GM23248 (cell line): ENCODE results near the gene FAM20C. TPM values are rescaled to one million over a fixed set of nuclear protein-coding genes. Genes with fewer than 3 reads are reported as not detected.

Experiments
- DNase-seq: peaks from one replicate; pipeline ENCODE4 v3.0.0-alpha.2; 2015
- H2AFZ ChIP-seq: fragments of 200-600 bp; sonication (generic); 2 replicates; pipeline ENCODE4 v1.6.1; 2016; ENCODE audit warnings: antibody characterized with exemption
- H3F3A ChIP-seq: fragments of 200-600 bp; sonication (generic); 2 replicates; pipeline ENCODE4 v1.6.1; 2016; ENCODE audit warnings: mild to moderate bottlenecking, antibody characterized with exemption, mixed run types; ENCODE audit not compliant: insufficient read depth
- H3K27ac ChIP-seq: fragments of 200-600 bp; sonication (generic); 2 replicates; pipeline ENCODE4 v1.5.1; 2016; ENCODE audit warnings: mild to moderate bottlenecking
- H3K27me3 ChIP-seq: fragments of 200-600 bp; sonication (generic); replicated peaks from 2 replicates; pipeline ENCODE4 v1.6.1; 2016; ENCODE audit warnings: mild to moderate bottlenecking; ENCODE audit not compliant: insufficient read depth
- H3K36me3 ChIP-seq: fragments of 200-600 bp; sonication (generic); 2 replicates; pipeline ENCODE4 v1.6.1; 2016; ENCODE audit warnings: low read depth, mild to moderate bottlenecking
- H3K4me1 ChIP-seq: fragments of 200-600 bp; sonication (generic); 2 replicates; pipeline ENCODE4 v1.6.1; 2016; ENCODE audit warnings: mild to moderate bottlenecking; ENCODE audit not compliant: insufficient read depth
- H3K4me2 ChIP-seq: fragments of 200-600 bp; sonication (generic); one replicate; pipeline ENCODE4 v1.6.1; 2016; ENCODE audit warnings: mild to moderate bottlenecking; ENCODE audit not compliant: unreplicated experiment
- H3K4me3 ChIP-seq: fragments of 200-600 bp; sonication (generic); 2 replicates; pipeline ENCODE4 v1.5.1; 2016; ENCODE audit warnings: mild to moderate bottlenecking
- H3K79me2 ChIP-seq: fragments of 200-600 bp; sonication (generic); 2 replicates; pipeline ENCODE4 v1.6.1; 2016; ENCODE audit warnings: mild to moderate bottlenecking; ENCODE audit not compliant: insufficient read depth
- H3K9ac ChIP-seq: fragments of 200-600 bp; sonication (generic); 2 replicates; pipeline ENCODE4 v1.6.1; 2016; ENCODE audit warnings: mild to moderate bottlenecking
- H3K9me2 ChIP-seq: fragments of 200-600 bp; sonication (generic); 2 replicates; pipeline ENCODE4 v1.6.1; 2016; ENCODE audit warnings: mixed run types, mild to moderate bottlenecking, moderate library complexity; ENCODE audit not compliant: insufficient read depth
- H3K9me3 ChIP-seq: fragments of 200-600 bp; sonication (generic); one replicate; pipeline ENCODE4 v1.6.1; 2017; ENCODE audit warnings: low read depth
- H4K20me1 ChIP-seq: fragments of 200-600 bp; sonication (generic); 2 replicates; pipeline ENCODE4 v1.6.0; 2016; ENCODE audit not compliant: insufficient read depth
- EZH2 ChIP-seq: fragments of 200-600 bp; sonication (generic); IDR thresholded peaks from 2 replicates; pipeline ENCODE4 v1.6.1; 2018; ENCODE audit warnings: antibody characterized with exemption, mild to moderate bottlenecking; ENCODE audit not compliant: insufficient read depth, poor library complexity, severe bottlenecking
- EZH2phosphoT487 ChIP-seq: fragments of 200-600 bp; sonication (generic); IDR thresholded peaks from 2 replicates; pipeline ENCODE4 v1.6.1; 2018; ENCODE audit warnings: antibody characterized with exemption, moderate library complexity, mild to moderate bottlenecking, low read depth; ENCODE audit not compliant: insufficient read depth
- WGBS, 2 experiments: methylation state at CpG; one replicate each; pipeline ENCODE4 v1.1.6; 2015 to 2017; ENCODE audit warnings: low lambda C conversion rate in 2 of 2, low coverage in 1 of 2; ENCODE audit errors: missing lambda C conversion rate in 2 of 2; 5-methylcytosine and 5-hydroxymethylcytosine counted together
- in situ Hi-C: fragments of 300-500 bp; cut with MboI; formaldehyde crosslinking; loops from 2 replicates; pipeline ENCODE4 v1.15.0; 2020
- polyA plus RNA-seq: library from polyadenylated mRNA; unstranded; fragments of >200 nt; fragmentation: Nextera tagmentation; extraction: Ambion mirVana; gene quantifications from 2 replicates; pipeline ENCODE4 v1.2.1, GENCODE V29; 2016
- total RNA-seq: library from RNA; depleted of rRNA; stranded (reverse); fragments of >200 nt; shearing (Covaris generic); gene quantifications from 2 replicates; pipeline ENCODE4 v1.2.3, GENCODE V29; 2014

The FAM20C gene
- total and polyA plus RNA-seq, 2 experiments from 2014 or later: 13.5 to 63.8 TPM

GRCh38 chr7:277228-277627, 84.9 kb downstream of the FAM20C start:
- Histone ChIP-seq H3K27ac (no peak overlapping the region), H3K9ac (no peak overlapping the region), H2AFZ (no peak overlapping the region), H3K4me2 (no peak overlapping the region), H3F3A (no peaks in the 10 kb centered on the region), H4K20me1 (no peaks in the 10 kb centered on the region), H3K27me3 (peaks cover 17% of the 10 kb centered on the region; the same call in 1 of the 2 replicates), H3K9me2 (no peaks in the 10 kb centered on the region), H3K79me2 (no peaks in the 10 kb centered on the region), H3K4me3 (no peak overlapping the region), H3K9me3 (no peaks in the 10 kb centered on the region), H3K36me3 (no peaks in the 10 kb centered on the region), H3K4me1 (no peaks in the 10 kb centered on the region)
- DNase-seq: no peak
- TF ChIP-seq EZH2: no peak
- no peak for TF ChIP-seq EZH2phosphoT487
- in situ Hi-C loops: no loop called here
- WGBS, 2 experiments: 41 to 43% methylated on average over 4 of the region's 4 CpGs

GRCh38 chr7:278081-278480, 85.7 kb downstream of the FAM20C start:
- Histone ChIP-seq H3K27ac (no peak overlapping the region), H3K27me3 (peaks cover 17% of the 10 kb centered on the region; the same call in 1 of the 2 replicates), H4K20me1 (no peaks in the 10 kb centered on the region), H3K9ac (no peak overlapping the region), H2AFZ (no peak overlapping the region), H3K4me1 (no peaks in the 10 kb centered on the region), H3K4me3 (no peak overlapping the region), H3K4me2 (no peak overlapping the region), H3K9me3 (no peaks in the 10 kb centered on the region), H3K79me2 (no peaks in the 10 kb centered on the region), H3K36me3 (no peaks in the 10 kb centered on the region), H3F3A (no peaks in the 10 kb centered on the region), H3K9me2 (no peaks in the 10 kb centered on the region)
- TF ChIP-seq EZH2 (no peak), EZH2phosphoT487 (no peak)
- 58 to 66% methylated on average over 5 of the region's 5 CpGs for WGBS, 2 experiments
- in situ Hi-C loops: no loop called here
- DNase-seq: no peak

GRCh38 chr7:279821-280220, 87.5 kb downstream of the FAM20C start:
- no peaks in the 10 kb centered on the region for H3K9me3 ChIP-seq
- WGBS, 2 experiments: 50 to 51% methylated on average over 10 of the region's 10 CpGs
- no peak for DNase-seq
- peaks cover 20% of the 10 kb centered on the region; the same call in 1 of the 2 replicates for H3K27me3 ChIP-seq
- H3K4me1 ChIP-seq: no peaks in the 10 kb centered on the region
- TF ChIP-seq EZH2phosphoT487 (no peak), EZH2 (no peak)
- H3K9ac ChIP-seq: no peak overlapping the region
- no peaks in the 10 kb centered on the region for H3F3A ChIP-seq
- no peaks in the 10 kb centered on the region for H4K20me1 ChIP-seq
- in situ Hi-C loops: no loop called here
- H3K79me2 ChIP-seq: no peaks in the 10 kb centered on the region
- H3K27ac ChIP-seq: no peak overlapping the region
- no peaks in the 10 kb centered on the region for H3K36me3 ChIP-seq
- H3K9me2 ChIP-seq: no peaks in the 10 kb centered on the region
- H3K4me2 ChIP-seq: no peak overlapping the region
- no peak overlapping the region for H2AFZ ChIP-seq
- H3K4me3 ChIP-seq: no peak overlapping the region

- WGBS, 2 experiments: 40 to 41% methylated on average over 11 of the region's 11 CpGs
- peaks cover 20% of the 10 kb centered on the region; the same call in 1 of the 2 replicates for H3K27me3 ChIP-seq
These were observed 88.1 kb downstream of the FAM20C start for GRCh38 chr7:280461-280860.

GRCh38 chr7:281637-282036, 89.3 kb downstream of the FAM20C start:
- no peaks in the 10 kb centered on the region for H3K79me2 ChIP-seq
- H3K9ac ChIP-seq: no peak overlapping the region
- H3F3A ChIP-seq: no peaks in the 10 kb centered on the region
- TF ChIP-seq EZH2 (no peak), EZH2phosphoT487 (no peak)
- H3K4me1 ChIP-seq: no peaks in the 10 kb centered on the region
- H2AFZ ChIP-seq: no peak overlapping the region
- in situ Hi-C loops: no loop called here
- no peak overlapping the region for H3K4me2 ChIP-seq
- no peaks in the 10 kb centered on the region for H3K36me3 ChIP-seq
- 70 to 79% methylated on average over 8 of the region's 8 CpGs for WGBS, 2 experiments
- no peak overlapping the region for H3K4me3 ChIP-seq
- H3K27me3 ChIP-seq: peaks cover 17% of the 10 kb centered on the region
- no peak for DNase-seq
- no peak overlapping the region for H3K27ac ChIP-seq
- no peaks in the 10 kb centered on the region for H3K9me2 ChIP-seq
- no peaks in the 10 kb centered on the region for H3K9me3 ChIP-seq
- H4K20me1 ChIP-seq: no peaks in the 10 kb centered on the region

More at GRCh38 chr7:280461-280860, 88.1 kb downstream of the FAM20C start:
- Histone ChIP-seq H3K4me2 (no peak overlapping the region), H3K4me1 (no peaks in the 10 kb centered on the region), H4K20me1 (no peaks in the 10 kb centered on the region), H3K9me3 (no peaks in the 10 kb centered on the region), H3K79me2 (no peaks in the 10 kb centered on the region), H3K27ac (no peak overlapping the region), H3K9ac (no peak overlapping the region), H3F3A (no peaks in the 10 kb centered on the region), H3K9me2 (no peaks in the 10 kb centered on the region), H3K4me3 (no peak overlapping the region), H2AFZ (no peak overlapping the region), H3K36me3 (no peaks in the 10 kb centered on the region)
- no peak for DNase-seq
- in situ Hi-C loops: no loop called here
- TF ChIP-seq EZH2phosphoT487 (no peak), EZH2 (no peak)
